SJSA1 (cell line): Measurements from ENCODE around the gene FOXN1. TPM values are rescaled to one million over a fixed set of nuclear protein-coding genes. Genes with fewer than 3 reads are reported as not detected.

Experiments
- DNase-seq, 2 experiments: peaks; one replicate each; pipeline ENCODE4 v3.0.0-alpha.2; 2015 to 2020; ENCODE audit warnings: low spot score in 2 of 2, low read depth in 1 of 2
- H3K27ac ChIP-seq: fragments of 250-450 bp; sonication (Bioruptor Pico); 2 replicates; pipeline ENCODE4 v1.5.1; 2020; ENCODE audit warnings: mild to moderate bottlenecking, moderate library complexity
- H3K27me3 ChIP-seq: fragments of 250-450 bp; sonication (Bioruptor Pico); replicated peaks from 2 replicates; pipeline ENCODE4 v1.5.1; 2020; ENCODE audit warnings: mild to moderate bottlenecking, moderate library complexity
- H3K36me3 ChIP-seq: fragments of 250-450 bp; sonication (Bioruptor Pico); 2 replicates; pipeline ENCODE4 v1.5.1; 2020; ENCODE audit warnings: mild to moderate bottlenecking
- H3K4me1 ChIP-seq: fragments of 250-450 bp; sonication (Bioruptor Pico); replicated peaks from 2 replicates; pipeline ENCODE4 v1.6.1; 2021; ENCODE audit warnings: mild to moderate bottlenecking
- H3K4me3 ChIP-seq: fragments of 250-450 bp; sonication (Bioruptor Pico); 2 replicates; pipeline ENCODE4 v1.5.1; 2020; ENCODE audit warnings: mild to moderate bottlenecking
- H3K9me3 ChIP-seq: fragments of 250-450 bp; sonication (Bioruptor Pico); replicated peaks from 2 replicates; pipeline ENCODE4 v1.5.1; 2020; ENCODE audit warnings: mild to moderate bottlenecking
- total RNA-seq: library from RNA; depleted of rRNA; stranded (reverse); fragments of >200 nt; shearing (Covaris generic); gene quantifications from 2 replicates; pipeline ENCODE4 v1.2.3, GENCODE V29; 2014

FOXN1 gene
- total RNA-seq, 1 experiment from 2014 or later = not detected

DNA sequence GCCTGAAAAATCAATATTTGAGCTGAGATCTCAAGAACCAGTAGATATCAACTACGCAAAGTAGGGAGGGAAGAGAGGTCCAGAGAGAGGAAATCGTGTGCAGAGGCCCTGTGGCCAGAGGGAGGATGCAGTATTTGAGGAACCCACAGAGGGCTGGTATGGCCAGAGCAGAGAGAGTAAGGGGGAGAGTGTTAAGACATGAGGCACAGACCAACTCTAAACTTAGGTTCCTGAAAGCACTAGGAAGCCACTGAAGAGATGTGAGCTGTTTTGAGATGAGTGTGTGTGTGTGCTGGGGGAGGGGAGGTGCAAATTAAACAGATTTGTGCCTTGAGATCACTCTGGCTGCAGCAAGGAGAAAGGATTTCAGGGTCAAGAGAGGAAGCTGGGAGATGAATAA is 21.9 kb upstream of the FOXN1 start:
- no peak overlapping the region for H3K4me3 ChIP-seq
- DNase-seq = no peak
- H3K9me3 ChIP-seq = no peaks in the 10 kb centered on the region
- no peak overlapping the region for H3K27ac ChIP-seq
- peaks cover 13% of the 10 kb centered on the region; the same call in 1 of the 2 replicates for H3K27me3 ChIP-seq
- H3K4me1 ChIP-seq = no peaks in the 10 kb centered on the region
- H3K36me3 ChIP-seq = no peaks in the 10 kb centered on the region

GRCh38 chr17:28485049-28485448 is 21.1 kb upstream of the FOXN1 start:
- peaks cover 13% of the 10 kb centered on the region; the same call in 1 of the 2 replicates for H3K27me3 ChIP-seq
- no peaks in the 10 kb centered on the region for H3K36me3 ChIP-seq
- no peaks in the 10 kb centered on the region for H3K4me1 ChIP-seq
- no peak overlapping the region for H3K27ac ChIP-seq
- no peak overlapping the region for H3K4me3 ChIP-seq
- DNase-seq = no peak
- H3K9me3 ChIP-seq = no peaks in the 10 kb centered on the region

DNA sequence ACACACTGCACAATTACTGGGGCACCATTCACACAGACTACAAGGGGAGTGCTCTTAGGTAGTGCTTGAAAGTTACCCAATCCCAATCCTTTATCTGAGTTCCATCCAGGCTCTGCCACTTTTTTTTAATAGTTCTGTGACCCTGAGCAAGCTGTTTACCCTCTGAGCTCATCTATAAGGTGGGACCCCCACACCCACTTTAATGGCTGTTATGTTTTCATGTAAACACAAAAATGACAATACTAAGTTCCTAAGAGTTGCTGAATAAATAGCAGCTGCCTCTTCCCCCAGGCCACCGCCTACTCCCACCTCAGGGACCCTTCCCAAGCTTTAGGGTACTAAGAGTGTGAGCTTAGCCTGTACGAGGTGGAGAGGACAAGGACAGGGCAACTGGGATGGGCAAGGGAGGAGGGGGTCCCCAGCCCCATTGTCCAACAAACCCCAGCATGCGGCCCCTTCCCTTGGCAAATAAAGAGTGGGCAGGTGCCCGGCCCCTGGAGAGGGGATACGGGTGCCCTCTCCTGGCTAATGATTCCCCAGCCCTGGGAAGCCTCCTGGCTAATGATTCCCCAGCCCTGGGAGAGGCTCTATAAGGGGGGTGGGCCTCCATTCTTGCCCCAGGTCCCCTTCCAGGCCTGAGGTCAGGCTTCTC is 18.1 kb upstream of the FOXN1 start:
- Histone ChIP-seq H3K4me1 (no peaks in the 10 kb centered on the region), H3K36me3 (no peaks in the 10 kb centered on the region), H3K27me3 (peaks cover 6% of the 10 kb centered on the region; the same call in 1 of the 2 replicates), H3K27ac (no peak overlapping the region), H3K4me3 (no peak overlapping the region), H3K9me3 (no peaks in the 10 kb centered on the region)
- DNase-seq = no peak

- Histone ChIP-seq H3K4me3 (no peak overlapping the region), H3K4me1 (no peaks in the 10 kb centered on the region), H3K36me3 (no peaks in the 10 kb centered on the region), H3K9me3 (no peaks in the 10 kb centered on the region), H3K27ac (no peak overlapping the region), H3K27me3 (peaks cover 6% of the 10 kb centered on the region; the same call in 1 of the 2 replicates)
- DNase-seq = no peak
Observed at GRCh38 chr17:28488533-28489276, 17.4 kb upstream of the FOXN1 start.

GRCh38 chr17:28491286-28491685 is 14.9 kb upstream of the FOXN1 start:
- H3K4me3 ChIP-seq = no peak overlapping the region
- no peaks in the 10 kb centered on the region; the same call in 1 of the 2 replicates for H3K27me3 ChIP-seq
- H3K36me3 ChIP-seq = no peaks in the 10 kb centered on the region
- H3K4me1 ChIP-seq = no peaks in the 10 kb centered on the region
- no peaks in the 10 kb centered on the region for H3K9me3 ChIP-seq
- H3K27ac ChIP-seq = no peak overlapping the region
- no peak for DNase-seq

DNA sequence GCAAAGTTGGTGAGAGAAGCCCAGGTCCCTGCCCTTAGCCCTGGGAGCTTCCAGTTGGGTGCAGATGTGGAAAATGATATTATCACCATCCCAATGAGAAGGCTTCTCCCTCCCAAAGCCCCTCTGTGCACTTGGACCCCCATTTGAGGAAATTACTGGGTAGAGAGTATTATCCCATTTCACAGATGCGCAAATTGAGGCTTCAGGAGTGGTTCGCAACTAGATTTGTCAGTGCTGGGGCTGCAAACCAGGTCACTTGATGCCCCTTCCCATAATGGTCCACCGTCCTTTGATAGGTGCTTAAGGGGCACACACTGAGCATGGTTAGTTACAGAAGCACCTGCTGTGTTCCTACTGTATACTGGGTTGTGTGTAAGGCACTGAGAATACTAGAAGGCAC is 14.3 kb upstream of the FOXN1 start:
- Histone ChIP-seq H3K9me3 (no peaks in the 10 kb centered on the region), H3K27ac (no peak overlapping the region), H3K4me1 (no peaks in the 10 kb centered on the region), H3K36me3 (no peaks in the 10 kb centered on the region), H3K4me3 (no peak overlapping the region), H3K27me3 (no peaks in the 10 kb centered on the region; the same call in 1 of the 2 replicates)
- no peak for DNase-seq

- H3K4me3 ChIP-seq = no peak overlapping the region
- no peaks in the 10 kb centered on the region for H3K36me3 ChIP-seq
- H3K9me3 ChIP-seq = no peaks in the 10 kb centered on the region
- H3K27me3 ChIP-seq = no peaks in the 10 kb centered on the region; the same call in 1 of the 2 replicates
- no peak for DNase-seq
- H3K27ac ChIP-seq = no peak overlapping the region
- H3K4me1 ChIP-seq = no peaks in the 10 kb centered on the region
Observed at GRCh38 chr17:28492352-28493310, 13.5 kb upstream of the FOXN1 start.

GRCh38 chr17:28493460-28493859 is 12.7 kb upstream of the FOXN1 start:
- no peaks in the 10 kb centered on the region for H3K4me1 ChIP-seq
- H3K4me3 ChIP-seq = no peak overlapping the region
- no peaks in the 10 kb centered on the region; the same call in 1 of the 2 replicates for H3K27me3 ChIP-seq
- H3K36me3 ChIP-seq = no peaks in the 10 kb centered on the region
- no peaks in the 10 kb centered on the region for H3K9me3 ChIP-seq
- DNase-seq = no peak
- H3K27ac ChIP-seq = no peak overlapping the region

- Histone ChIP-seq H3K27ac (no peak overlapping the region), H3K4me3 (no peak overlapping the region), H3K4me1 (no peaks in the 10 kb centered on the region), H3K9me3 (no peaks in the 10 kb centered on the region), H3K36me3 (no peaks in the 10 kb centered on the region), H3K27me3 (no peaks in the 10 kb centered on the region; the same call in 1 of the 2 replicates)
- peak; percentile 51 to 73 for DNase-seq
Observed at GRCh38 chr17:28494445-28495188, 11.5 kb upstream of the FOXN1 start.

DNA sequence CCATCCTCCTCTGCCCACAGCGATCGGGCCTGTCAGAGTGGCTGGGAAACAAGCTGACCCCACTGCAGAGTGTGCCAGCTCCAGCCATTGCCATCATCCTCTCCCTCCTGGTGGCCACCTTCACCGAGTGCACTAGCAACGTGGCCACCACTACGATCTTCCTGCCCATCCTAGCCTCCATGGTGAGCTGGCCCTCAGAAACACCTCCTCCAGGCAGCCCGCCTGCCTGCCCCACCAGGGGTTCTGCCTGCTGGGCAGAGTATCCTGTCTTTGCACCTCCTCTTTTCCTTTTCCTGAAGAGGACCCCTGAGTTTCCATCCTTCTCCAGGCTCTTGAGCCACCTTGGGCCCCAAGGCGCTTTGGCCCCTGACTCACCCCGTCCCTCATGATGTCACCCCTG is 10.5 kb upstream of the FOXN1 start:
- Histone ChIP-seq H3K9me3 (no peaks in the 10 kb centered on the region), H3K36me3 (no peaks in the 10 kb centered on the region), H3K27ac (no peak overlapping the region), H3K4me1 (no peaks in the 10 kb centered on the region), H3K27me3 (no peaks in the 10 kb centered on the region; the same call in 1 of the 2 replicates), H3K4me3 (no peak overlapping the region)
- no peak for DNase-seq

DNA sequence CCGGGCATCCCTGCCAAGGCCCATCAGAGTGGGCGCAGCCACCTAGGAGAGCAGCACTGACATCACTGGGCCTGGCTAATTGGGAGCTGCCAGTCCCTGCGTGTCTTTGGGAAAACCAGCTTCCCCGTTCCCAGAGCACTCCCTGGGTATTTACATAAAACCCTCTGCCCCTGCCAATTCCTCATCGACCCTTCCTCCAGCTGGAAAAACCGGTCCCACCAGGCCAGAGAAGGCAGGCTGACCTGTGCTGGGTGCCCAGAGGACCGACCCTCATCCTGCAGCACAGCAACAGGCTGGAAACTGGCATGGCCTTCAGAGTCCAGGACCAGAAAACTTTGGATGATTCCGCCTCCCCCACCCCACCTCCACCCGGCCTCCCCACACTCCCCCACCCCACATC is 8.2 kb upstream of the FOXN1 start:
- Histone ChIP-seq H3K36me3 (no peaks in the 10 kb centered on the region), H3K27ac (no peak overlapping the region), H3K27me3 (peaks cover 8% of the 10 kb centered on the region), H3K9me3 (no peaks in the 10 kb centered on the region), H3K4me3 (no peak overlapping the region), H3K4me1 (no peaks in the 10 kb centered on the region)
- no peak for DNase-seq

- Histone ChIP-seq H3K4me1 (no peaks in the 10 kb centered on the region), H3K4me3 (no peak overlapping the region), H3K36me3 (no peaks in the 10 kb centered on the region), H3K27ac (no peak overlapping the region), H3K9me3 (no peaks in the 10 kb centered on the region), H3K27me3 (peaks cover 13% of the 10 kb centered on the region)
- DNase-seq = no peak
Observed at GRCh38 chr17:28498652-28499363, 7.3 kb upstream of the FOXN1 start.

- H3K36me3 ChIP-seq = no peaks in the 10 kb centered on the region
- H3K9me3 ChIP-seq = no peaks in the 10 kb centered on the region
- DNase-seq = no peak
- no peak overlapping the region for H3K4me3 ChIP-seq
- H3K4me1 ChIP-seq = no peaks in the 10 kb centered on the region
- H3K27me3 ChIP-seq = peaks cover 17% of the 10 kb centered on the region
- H3K27ac ChIP-seq = no peak overlapping the region
Observed at GRCh38 chr17:28499364-28499664, 6.8 kb upstream of the FOXN1 start.
